ENCODE data around the gene KIAA1549.
"Not testable (repeated sequence)": the region's sequence is repeated elsewhere in the genome, so short reads cannot be mapped to it uniquely, and the experiment has no call there.

Gene KIAA1549

DNA sequence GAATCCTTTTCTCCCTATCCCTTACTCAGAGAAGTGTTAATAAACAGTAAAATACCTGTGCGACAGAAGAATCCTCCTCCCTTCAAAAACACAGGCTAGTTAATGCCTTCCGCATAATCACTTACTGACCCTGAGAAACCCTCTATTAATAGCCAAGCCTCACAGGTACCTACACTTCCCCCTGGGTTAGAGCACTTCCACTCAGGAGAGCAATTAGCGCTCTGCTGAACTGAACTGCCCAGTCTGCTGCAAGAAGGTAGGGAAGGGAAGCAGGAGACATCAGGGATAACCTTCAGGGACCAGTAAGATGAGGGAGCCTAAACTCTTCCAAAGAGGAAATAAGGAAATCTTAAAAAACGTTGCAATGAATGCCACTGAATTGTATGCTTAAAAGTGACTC is 39.6 kb downstream of the KIAA1549 start:
- DNase-seq: no peak

DNA sequence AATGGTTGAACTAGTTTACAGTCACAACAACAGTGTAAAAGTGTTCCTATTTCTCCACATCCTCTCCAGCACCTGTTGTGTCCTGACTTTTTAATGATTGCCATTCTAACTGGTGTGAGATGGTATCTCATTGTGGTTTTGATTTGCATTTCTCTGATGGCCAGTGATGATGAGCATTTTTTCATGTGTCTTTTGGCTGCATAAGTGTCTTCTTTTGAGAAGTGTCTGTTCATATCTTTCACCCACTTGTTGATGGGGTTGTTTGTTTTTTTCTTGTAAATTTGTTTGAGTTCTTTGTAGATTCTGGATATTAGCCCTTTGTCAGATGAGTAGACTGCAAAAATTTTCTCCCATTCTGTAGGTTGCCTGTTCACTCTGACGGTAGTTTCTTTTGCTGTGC is 40.6 kb downstream of the KIAA1549 start:
- DNase-seq: not testable (repeated sequence)

DNA sequence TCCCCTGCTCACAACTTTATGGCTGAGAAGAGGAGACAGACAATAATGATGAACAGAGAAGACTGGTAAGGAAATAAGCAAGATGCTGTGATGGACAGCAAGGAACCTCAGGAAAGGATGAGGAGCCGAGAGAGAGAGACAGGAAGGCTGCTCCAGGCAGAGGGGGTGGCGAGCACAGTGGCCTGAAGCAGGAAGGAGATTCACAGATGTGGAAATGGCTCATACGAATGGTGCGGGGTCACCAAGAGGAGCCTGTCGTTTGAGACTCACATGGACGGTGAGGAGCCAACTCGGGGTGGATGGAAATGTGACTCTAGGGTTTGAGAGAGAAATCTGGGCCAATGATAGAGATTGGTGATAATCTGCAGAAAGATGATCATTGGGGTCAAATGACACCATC is 43.7 kb downstream of the KIAA1549 start:
- DNase-seq: no peak

GRCh38 chr7:138935465-138936011 is 45.7 kb downstream of the KIAA1549 start:
- no peak for DNase-seq

DNA sequence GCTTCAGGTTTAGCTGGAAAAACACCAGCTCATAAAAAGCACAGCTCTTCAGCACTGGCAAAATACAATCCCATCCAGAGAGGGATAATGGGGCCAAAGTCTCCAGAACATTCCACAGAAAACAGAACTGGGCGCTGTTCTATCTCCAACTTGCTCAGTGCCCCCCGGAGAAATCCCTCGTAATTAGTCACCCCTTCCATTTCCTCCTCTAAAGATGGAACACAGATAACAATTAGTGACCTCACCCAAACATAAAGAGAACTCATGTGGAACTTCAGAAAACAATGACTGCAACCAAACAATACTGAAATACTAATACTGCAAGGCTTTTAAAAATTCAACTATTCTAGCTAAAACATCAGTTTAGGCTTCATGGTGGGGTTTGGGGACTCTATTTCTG is 46.3 kb downstream of the KIAA1549 start:
- DNase-seq: no peak

GRCh38 chr7:138934367-138934766 is 46.8 kb downstream of the KIAA1549 start:
- DNase-seq: no peak

DNA sequence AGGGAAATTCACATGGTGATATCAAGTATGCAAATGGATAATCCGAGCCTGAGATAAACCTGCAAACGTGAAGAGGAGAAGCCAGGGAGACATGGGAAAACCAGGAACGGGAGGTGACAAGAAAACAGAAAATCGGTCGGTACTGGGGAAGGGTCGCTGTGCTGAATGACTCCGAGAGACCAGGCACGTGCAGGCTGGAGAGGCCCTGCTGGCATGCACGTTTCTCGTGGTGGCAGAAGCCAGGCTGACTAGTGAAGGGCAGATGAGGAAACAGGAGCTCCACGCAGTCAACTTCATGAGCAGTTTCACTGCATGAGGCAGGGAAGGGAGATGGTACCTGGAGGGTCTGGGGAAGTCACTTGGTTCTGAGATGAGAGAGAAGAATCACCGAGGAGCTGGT is 48.3 kb downstream of the KIAA1549 start:
- DNase-seq: no peak

DNA sequence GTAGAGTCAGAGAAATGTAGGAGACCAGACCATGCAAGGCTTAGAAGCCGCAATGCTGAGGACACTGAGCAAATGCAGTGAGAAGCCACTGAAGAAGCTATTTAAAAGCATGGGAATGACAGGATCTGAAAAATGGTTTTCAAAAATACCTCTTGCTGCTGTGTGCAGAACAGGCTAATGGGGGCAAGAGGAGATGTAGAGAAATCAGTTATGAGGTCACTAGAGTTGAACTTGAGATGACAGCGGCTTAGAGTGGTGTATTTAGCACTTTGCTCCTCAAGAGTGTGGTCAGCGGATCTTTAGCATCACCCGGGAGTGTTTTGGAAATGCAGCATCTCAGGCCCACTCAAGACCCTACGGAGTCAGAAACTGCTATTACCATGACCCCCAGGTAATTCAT is 48.8 kb downstream of the KIAA1549 start:
- no peak for DNase-seq

- DNase-seq: no peak
Measured at GRCh38 chr7:138929969-138930368, 51.2 kb downstream of the KIAA1549 start.

- DNase-seq: no peak
Measured at GRCh38 chr7:138926241-138926612, 55.0 kb downstream of the KIAA1549 start.

- DNase-seq: no peak
Measured at GRCh38 chr7:138924501-138925225, 56.5 kb downstream of the KIAA1549 start.

DNA sequence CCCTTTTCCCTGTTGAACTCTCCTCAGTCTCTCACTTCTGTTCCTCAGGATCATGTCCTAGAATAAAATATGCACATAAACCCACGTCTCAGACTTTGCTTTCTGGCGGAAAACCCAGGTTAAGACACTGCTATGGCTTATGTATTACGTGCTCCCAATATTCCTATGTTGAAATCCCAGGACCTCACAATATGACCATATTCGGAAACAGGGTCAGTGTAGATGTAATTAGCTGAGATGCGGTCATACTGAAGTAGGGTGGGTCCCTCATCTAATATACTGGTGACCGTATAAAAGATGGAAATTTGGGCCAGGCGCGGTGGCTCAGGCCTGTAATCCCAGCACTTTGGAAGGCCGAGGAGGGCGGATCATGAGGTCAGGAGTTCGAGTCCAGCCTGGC is 59.9 kb downstream of the KIAA1549 start:
- no peak for DNase-seq

GRCh38 chr7:138919911-138920310 is 61.3 kb downstream of the KIAA1549 start:
- DNase-seq: no peak

DNA sequence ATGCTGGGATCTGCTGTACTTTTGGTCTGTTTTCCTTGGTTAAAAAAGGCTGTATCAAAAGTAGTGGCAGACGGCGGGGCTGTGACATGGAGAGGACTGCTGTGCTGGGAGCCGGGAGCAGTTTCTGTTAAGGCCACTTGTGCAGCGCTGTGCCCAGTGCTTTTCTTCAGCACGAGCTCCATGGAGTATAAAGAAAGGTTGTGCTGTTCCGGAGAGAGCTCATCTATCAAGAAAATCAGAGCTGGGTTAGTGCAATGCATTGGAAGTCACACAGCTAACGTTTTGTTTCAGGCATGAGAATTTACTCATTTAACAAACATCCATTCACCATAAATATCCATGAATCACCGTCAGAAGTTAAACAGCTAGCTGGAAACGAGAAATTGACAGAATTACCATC is 62.0 kb downstream of the KIAA1549 start:
- DNase-seq: no peak

DNA sequence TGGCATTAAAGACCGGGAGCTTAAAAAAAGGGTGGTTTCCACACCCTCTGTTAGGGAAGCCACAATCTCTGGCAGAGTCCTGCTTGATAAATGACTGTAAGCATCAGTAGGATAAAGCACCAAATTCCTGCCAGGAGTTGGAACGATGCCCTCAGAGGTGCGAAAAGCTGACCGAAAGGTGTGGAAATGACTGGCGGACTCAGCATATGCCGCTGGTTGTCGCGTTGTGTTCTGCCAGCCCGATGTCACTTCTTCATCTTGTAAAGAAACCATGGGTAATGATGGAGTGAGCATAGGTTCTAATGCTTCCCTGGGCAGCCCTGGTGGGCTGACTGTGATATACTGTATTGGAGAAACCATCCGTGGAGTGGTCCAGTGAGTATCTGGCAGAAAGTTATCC is 62.4 kb downstream of the KIAA1549 start:
- no peak for DNase-seq

DNA sequence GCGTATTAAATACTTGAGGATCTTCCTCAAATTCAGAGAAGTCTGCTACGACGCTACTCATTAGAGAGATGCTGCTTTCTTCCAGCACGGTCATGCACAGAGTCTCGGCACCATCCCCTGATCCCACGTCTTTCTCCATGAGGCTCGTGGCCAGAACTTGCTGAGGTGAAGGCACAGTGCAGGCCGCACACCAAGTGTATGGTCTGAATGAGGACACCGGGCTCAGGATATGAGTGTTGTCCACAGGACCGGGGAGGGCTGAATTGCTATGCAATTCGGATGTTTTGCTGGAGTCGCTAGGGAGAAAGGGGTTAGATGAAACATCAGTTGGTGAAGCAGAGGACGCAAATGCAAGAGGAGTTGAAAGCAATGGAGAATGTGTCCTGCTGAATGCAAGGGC is 63.0 kb downstream of the KIAA1549 start:
- no peak for DNase-seq

- no peak for DNase-seq
Measured at GRCh38 chr7:138917771-138918170, 63.4 kb downstream of the KIAA1549 start.

- no peak for DNase-seq
Measured at GRCh38 chr7:138916731-138917130, 64.5 kb downstream of the KIAA1549 start.

- DNase-seq: no peak
Measured at GRCh38 chr7:138916275-138916674, 64.9 kb downstream of the KIAA1549 start.

DNA sequence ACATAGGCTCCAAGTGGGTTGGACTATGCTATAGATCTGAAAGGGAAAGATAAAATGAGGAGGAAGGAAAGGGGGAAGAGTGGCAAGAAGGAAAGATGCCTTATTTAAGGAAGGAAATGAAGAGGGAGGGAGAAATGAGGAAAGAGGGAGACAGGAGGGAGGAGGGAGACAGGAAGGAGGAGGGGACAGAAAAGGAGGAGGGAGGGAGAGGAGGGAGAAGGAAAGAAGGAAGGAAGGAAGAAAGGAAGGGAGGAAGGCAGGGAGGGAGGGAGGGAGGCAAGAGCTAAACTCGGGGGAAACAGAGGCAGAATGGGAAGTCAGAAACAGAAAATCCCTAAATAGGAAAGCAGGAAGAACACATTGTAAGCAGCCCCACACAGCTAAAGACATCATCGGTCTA is 67.4 kb downstream of the KIAA1549 start:
- DNase-seq: no peak

GRCh38 chr7:138911007-138911406 is 70.2 kb downstream of the KIAA1549 start:
- DNase-seq: no peak

DNA sequence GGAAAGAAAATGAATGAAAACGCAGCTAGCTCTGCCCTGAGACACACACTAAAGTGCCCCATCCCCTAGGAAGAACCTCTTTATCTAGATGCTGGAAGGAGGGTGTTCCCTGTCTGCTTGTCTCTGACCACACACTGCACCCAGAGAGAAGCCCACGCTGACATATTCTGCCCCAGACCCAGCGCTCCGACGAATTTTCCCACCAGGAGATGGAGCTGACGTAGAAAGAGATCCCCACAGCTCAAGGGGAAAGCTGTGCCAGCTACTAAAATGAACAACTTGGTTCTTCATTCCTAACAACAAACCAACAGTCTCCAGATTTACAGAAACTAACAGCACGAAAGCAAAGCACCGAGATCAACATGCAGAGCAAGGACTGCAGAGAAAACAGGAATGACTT is 73.3 kb downstream of the KIAA1549 start:
- no peak for DNase-seq

- DNase-seq: no peak
Measured at GRCh38 chr7:138907201-138907847, 73.9 kb downstream of the KIAA1549 start.

- DNase-seq: no peak
Measured at GRCh38 chr7:138903859-138904435, 77.2 kb downstream of the KIAA1549 start.

Data from RPMI8226 (cell line).